Gastrocnemius medialis (tissue), 4 donors: ENCODE results near the gene MKI67.

Source experiments
- POLR2A ChIP-seq, 2 donors: fragments of 450-650 bp; IDR thresholded peaks; one replicate each; pipeline ENCODE4 v1.6.1; 2017; ENCODE audit warnings: antibody characterized with exemption in 2 of 2, mild to moderate bottlenecking in 2 of 2, moderate library complexity in 2 of 2
- TF ChIP-seq, protein P1 (sequence below), 5 experiments: fragments of 450-650 bp in 3 of 5; fragments of 200-600 bp in 2 of 5; sonication (generic) in 2 of 5; IDR thresholded peaks in 4 of 5; conservative IDR thresholded peaks in 1 of 5; 1 replicate in 4 of 5; 2 replicates in 1 of 5; pipeline ENCODE4 v1.5.1; 2016 to 2019; ENCODE audit warnings: antibody characterized with exemption in 5 of 5, mild to moderate bottlenecking in 3 of 5, moderate library complexity in 3 of 5

GRCh38 chr10:128046953-128047290 lies 79.3 kb downstream of the MKI67 start:
- no peak for TF ChIP-seq POLR2A (IDR thresholded peaks at IDR 0.05)
- TF ChIP-seq, protein P1, sequence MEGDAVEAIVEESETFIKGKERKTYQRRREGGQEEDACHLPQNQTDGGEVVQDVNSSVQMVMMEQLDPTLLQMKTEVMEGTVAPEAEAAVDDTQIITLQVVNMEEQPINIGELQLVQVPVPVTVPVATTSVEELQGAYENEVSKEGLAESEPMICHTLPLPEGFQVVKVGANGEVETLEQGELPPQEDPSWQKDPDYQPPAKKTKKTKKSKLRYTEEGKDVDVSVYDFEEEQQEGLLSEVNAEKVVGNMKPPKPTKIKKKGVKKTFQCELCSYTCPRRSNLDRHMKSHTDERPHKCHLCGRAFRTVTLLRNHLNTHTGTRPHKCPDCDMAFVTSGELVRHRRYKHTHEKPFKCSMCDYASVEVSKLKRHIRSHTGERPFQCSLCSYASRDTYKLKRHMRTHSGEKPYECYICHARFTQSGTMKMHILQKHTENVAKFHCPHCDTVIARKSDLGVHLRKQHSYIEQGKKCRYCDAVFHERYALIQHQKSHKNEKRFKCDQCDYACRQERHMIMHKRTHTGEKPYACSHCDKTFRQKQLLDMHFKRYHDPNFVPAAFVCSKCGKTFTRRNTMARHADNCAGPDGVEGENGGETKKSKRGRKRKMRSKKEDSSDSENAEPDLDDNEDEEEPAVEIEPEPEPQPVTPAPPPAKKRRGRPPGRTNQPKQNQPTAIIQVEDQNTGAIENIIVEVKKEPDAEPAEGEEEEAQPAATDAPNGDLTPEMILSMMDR (IDR thresholded peaks at IDR 0.05 in 4 of 5, conservative IDR thresholded peaks at IDR 0.05 in 1 of 5) = no peak
